BJ (cell line): Measurements from ENCODE around the gene RGL3. TPM values are rescaled to one million over a fixed set of nuclear protein-coding genes. Genes with fewer than 3 reads are reported as not detected.
A peak's percentile ranks its signal among the peaks of the same experiment; 100 is the strongest.
"Not testable (repeated sequence)": the region's sequence is repeated elsewhere in the genome, so short reads cannot be mapped to it uniquely, and the experiment has no call there.

Experiments
- CTCF ChIA-PET: fragments of 350-600 bp; formaldehyde crosslinking; extraction: SDS; loops from one replicate; lab custom pipeline; 2021; ENCODE audit warnings: antibody characterized with exemption, inconsistent platforms; lab: Yijun Ruan, JAX
- POLR2A ChIA-PET: fragments of 300-600 bp; sonication (Branson Sonifier 250); formaldehyde crosslinking; extraction: SDS; loops from one replicate; lab custom pipeline; 2021; ENCODE audit warnings: antibody characterized with exemption; lab: Charles Lee
- DNase-seq: peaks from one replicate; pipeline ENCODE4 v3.0.0-alpha.2; 2011; ENCODE audit warnings: low read depth
- H3K27me3 ChIP-seq: 2 replicates; pipeline ENCODE4 v1.6.0; 2011; ENCODE audit warnings: low read length; ENCODE audit not compliant: control insufficient read depth, insufficient read depth
- H3K36me3 ChIP-seq: 2 replicates; pipeline ENCODE4 v1.5.1; 2011; ENCODE audit warnings: low read length; ENCODE audit not compliant: control insufficient read depth, insufficient read depth
- H3K4me3 ChIP-seq: 2 replicates; pipeline ENCODE4 v1.5.1; 2011; ENCODE audit warnings: low read depth, mild to moderate bottlenecking, control low read depth, low read length
- polyA plus RNA-seq: library from polyadenylated mRNA; depleted of rRNA; stranded (reverse); fragments of >200 nt; gene quantifications from 2 replicates; pipeline ENCODE4 v1.2.3, GENCODE V29; 2011
- TF ChIP-seq, protein P1 (sequence below): IDR thresholded peaks from 2 replicates; pipeline ENCODE4 v1.5.1; 2011; ENCODE audit warnings: low read depth, mild to moderate bottlenecking, control low read depth, inconsistent platforms, low read length, moderate library complexity; ENCODE audit not compliant: insufficient read depth

RGL3 gene
- polyA plus RNA-seq, 1 experiment = 2.3 TPM

DNA sequence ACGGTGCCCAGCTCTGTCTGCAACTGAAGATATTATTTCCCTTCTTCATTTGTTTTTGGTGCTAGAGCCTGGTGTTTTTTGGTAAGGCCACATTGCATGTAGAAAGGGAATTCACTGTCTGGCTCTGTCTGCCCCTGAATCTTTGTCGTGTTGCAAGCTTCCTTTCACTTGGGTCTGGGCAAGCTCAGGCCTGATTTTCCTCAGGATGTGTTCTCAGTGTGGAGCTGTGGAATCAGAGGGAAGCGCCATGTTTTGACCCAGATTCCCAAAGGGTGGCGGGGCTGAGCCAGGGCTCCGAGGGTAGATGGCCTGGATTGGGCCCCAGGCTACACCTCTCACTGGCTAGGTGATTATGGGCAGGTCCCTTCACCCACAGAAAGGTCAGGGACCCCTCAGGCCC lies 24.9 kb upstream of the RGL3 start:
- POLR2A ChIA-PET = no interaction called here
- CTCF ChIA-PET = interaction anchor here (1.0 to 4.0 kb wide), 3 partner anchors 9 to 158 kb away, joined by 3 to 20 read pairs (median 4); partner anchors contain the start of genes ODAD3 and PRKCSH
- TF ChIP-seq, protein P1, sequence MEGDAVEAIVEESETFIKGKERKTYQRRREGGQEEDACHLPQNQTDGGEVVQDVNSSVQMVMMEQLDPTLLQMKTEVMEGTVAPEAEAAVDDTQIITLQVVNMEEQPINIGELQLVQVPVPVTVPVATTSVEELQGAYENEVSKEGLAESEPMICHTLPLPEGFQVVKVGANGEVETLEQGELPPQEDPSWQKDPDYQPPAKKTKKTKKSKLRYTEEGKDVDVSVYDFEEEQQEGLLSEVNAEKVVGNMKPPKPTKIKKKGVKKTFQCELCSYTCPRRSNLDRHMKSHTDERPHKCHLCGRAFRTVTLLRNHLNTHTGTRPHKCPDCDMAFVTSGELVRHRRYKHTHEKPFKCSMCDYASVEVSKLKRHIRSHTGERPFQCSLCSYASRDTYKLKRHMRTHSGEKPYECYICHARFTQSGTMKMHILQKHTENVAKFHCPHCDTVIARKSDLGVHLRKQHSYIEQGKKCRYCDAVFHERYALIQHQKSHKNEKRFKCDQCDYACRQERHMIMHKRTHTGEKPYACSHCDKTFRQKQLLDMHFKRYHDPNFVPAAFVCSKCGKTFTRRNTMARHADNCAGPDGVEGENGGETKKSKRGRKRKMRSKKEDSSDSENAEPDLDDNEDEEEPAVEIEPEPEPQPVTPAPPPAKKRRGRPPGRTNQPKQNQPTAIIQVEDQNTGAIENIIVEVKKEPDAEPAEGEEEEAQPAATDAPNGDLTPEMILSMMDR = no peak
- no peak for DNase-seq
- Histone ChIP-seq H3K36me3 (peaks cover 36% of the 10 kb centered on the region), H3K27me3 (no peaks in the 10 kb centered on the region), H3K4me3 (no peak overlapping the region)

DNA sequence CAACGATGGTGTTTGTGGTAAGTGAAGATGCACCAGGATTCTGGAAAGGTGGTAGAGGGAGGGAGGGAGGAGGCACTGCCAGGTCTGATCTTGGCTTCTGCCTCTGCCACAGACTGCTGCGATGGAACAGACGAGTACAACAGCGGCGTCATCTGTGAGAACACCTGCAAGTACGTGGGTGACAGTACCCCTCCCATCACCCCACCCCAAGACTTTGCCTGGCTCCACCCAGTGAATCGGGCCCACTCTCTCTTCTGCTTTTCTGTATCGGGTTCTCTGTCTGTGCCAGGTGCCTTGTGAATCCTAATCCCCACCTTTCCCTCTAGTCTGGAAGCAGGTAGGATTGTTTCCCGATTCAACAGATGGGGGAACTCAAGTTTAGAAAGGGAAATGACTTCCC lies 18.8 kb upstream of the RGL3 start:
- no peak for DNase-seq
- peaks cover 22% of the 10 kb centered on the region for H3K36me3 ChIP-seq
- TF ChIP-seq, protein P1 = no peak
- no peaks in the 10 kb centered on the region for H3K27me3 ChIP-seq
- POLR2A ChIA-PET = no interaction called here
- CTCF ChIA-PET = interaction anchor here (1.4 to 1.7 kb wide), 2 partner anchors 10 to 144 kb away, joined by 3 to 4 read pairs; no protein-coding TSS in a partner anchor
- H3K4me3 ChIP-seq = no peak overlapping the region

DNA sequence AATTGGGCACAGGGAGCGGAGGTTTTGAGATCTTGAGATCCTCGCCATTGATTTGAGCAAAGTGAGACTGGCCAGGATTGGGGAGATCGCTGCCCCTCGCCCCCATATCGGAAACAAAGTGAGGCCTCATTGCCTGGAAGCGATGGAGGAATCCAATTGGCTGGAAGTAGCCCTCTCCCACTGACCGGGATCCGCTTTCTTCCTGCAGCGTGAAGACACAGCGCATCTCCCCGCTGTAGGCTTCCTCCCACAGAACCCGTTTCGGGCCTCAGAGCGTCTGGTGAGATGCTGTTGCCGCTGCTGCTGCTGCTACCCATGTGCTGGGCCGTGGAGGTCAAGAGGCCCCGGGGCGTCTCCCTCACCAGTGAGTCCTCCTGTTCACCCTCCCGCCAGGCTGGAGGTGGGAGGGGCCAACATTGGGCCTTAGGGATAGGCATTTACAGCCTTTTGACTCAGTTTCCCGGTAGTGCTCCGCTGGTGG lies 16.8 kb upstream of the RGL3 start:
- TF ChIP-seq, protein P1 = no peak
- H3K36me3 ChIP-seq = peaks cover 12% of the 10 kb centered on the region
- peak overlapping the region; percentile 76 for H3K4me3 ChIP-seq
- ChIA-PET POLR2A (no interaction called here), CTCF (interaction anchor here (0.6 to 3.4 kb wide), 13 partner anchors 8 to 408 kb away, joined by 3 to 34 read pairs (median 4); partner anchors contain the start of genes EPOR, RGL3 and SWSAP1)
- no peaks in the 10 kb centered on the region for H3K27me3 ChIP-seq
- DNase-seq = no peak

DNA sequence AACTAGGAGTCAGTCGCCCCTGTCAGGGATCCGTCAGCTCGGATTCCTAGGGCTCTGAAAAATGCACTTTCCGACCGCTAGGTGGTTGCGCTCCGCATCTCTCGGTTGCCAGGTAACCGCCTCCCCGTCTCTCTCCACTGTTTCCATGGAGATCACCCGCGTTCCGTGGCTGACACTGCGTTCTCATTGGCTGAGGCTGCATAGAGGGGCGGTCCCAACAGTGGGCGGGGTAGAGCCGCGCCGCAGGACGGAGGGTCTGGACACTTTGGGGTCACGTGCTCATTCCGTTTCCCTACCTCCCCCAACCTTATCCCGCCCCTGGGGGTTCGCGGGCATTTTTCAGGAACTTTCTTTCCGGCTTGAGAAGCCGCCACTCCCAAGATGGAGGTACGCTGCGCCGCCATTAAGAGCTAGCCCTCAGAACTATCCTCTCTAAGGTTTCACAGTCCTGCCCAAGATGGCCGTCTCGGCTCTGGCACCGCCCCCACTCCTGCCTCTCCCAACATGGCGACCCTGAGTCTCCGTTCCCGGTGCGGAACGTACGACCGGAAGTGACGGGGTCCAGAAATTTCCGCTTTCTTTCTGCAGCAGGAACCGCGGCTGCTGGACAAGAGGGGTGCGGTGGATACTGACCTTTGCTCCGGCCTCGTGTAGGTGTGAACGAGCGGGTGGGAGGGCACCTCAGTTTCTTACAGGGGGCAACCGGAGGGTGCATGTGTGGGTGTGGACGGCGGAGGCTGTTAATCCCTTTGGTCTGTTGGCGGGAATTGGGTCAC lies 16.1 kb upstream of the RGL3 start, which contains the start of the genes ODAD3 and PRKCSH:
ODAD3 (minus strand) TSS at position 65 of the 776 bp plus-strand sequence. CDS start 105 bp downstream, outside the sequence.
PRKCSH (plus strand) TSS at position 579 of the 776 bp plus-strand sequence. CDS start 483 bp downstream, outside the sequence.
- ChIA-PET CTCF (interaction anchor here (0.6 to 3.4 kb wide), 17 partner anchors 9 to 407 kb away, joined by 3 to 34 read pairs (median 3); partner anchors contain the start of genes CCDC159, EPOR, RGL3 and SWSAP1), POLR2A (no interaction called here)
- Histone ChIP-seq H3K4me3 (peak within 1 kb of the TSS; percentile 76), H3K27me3 (no peaks in the 10 kb centered on the region), H3K36me3 (peaks cover 10% of the 10 kb centered on the region)
- DNase-seq = peak; percentile 100
- TF ChIP-seq, protein P1 = peak; percentile 88

DNA sequence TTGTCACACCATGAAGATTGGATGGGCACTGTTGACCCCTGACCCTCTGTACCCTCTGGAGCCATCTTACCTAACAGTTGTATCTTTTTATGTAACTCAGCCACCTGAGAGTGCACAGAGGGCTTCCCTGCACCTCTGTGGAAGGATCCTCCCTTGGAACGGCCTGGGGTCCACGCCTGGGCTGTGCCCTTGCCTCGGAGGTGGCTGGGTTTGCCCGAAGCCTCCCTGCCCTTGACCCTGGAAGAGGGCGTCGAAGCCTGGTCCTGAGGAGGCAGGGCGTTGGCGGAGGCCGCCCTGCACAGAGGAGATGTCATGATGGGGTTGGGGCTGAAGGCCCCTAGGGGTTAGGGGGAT lies 15.6 kb upstream of the RGL3 start:
- CTCF ChIA-PET = interaction anchor here (0.6 to 3.4 kb wide), 12 partner anchors 8 to 140 kb away, joined by 3 to 34 read pairs (median 4); partner anchors contain the start of genes CCDC159, EPOR, RGL3 and SWSAP1
- POLR2A ChIA-PET = no interaction called here

DNA sequence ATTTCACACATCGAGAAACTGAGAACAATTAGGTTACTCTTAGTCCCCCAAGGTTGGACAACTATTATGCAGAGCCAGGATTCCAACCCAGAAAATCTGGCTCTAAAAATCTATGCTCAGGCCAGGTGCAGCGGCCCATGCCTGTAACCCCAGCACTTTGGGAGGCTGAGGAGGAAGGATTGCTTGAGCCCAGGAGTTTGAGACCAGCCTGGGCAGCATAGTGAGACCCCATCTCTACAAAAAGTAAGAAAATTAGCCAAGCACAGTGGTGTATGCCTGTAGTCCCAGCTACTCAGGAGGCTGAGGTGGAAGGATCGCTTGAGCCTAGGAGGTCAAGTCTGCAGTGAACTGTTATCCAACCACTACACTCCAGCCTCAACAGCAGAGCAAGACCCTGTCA lies 14.4 kb upstream of the RGL3 start:
- CTCF ChIA-PET, POLR2A ChIA-PET: not testable (repeated sequence)

More for the DNA sequence above, 15.6 kb upstream of the RGL3 start:
- DNase-seq = no peak
- Histone ChIP-seq H3K4me3 (peak overlapping the region; percentile 44), H3K36me3 (peaks cover 9% of the 10 kb centered on the region), H3K27me3 (no peaks in the 10 kb centered on the region)
- TF ChIP-seq, protein P1 = no peak

More for the DNA sequence above, 14.4 kb upstream of the RGL3 start:
- DNase-seq, H3K36me3 ChIP-seq, H3K27me3 ChIP-seq, H3K4me3 ChIP-seq: not testable (repeated sequence)
